Smooth muscle cell (in vitro differentiated cells): ENCODE data around the gene TRIM71. TPM values are rescaled to one million over a fixed set of nuclear protein-coding genes. Genes with fewer than 3 reads are reported as not detected.

Experiments used
- DNase-seq: peaks from one replicate; lab custom pipeline; 2025; ENCODE audit not compliant: unreplicated experiment; lab: John Stamatoyannopoulos, UW
- H2AFZ ChIP-seq: fragments of 200-600 bp; sonication (generic); 2 replicates; pipeline ENCODE4 v1.6.0; 2016; ENCODE audit warnings: antibody characterized with exemption, low read depth, mild to moderate bottlenecking
- H3F3A ChIP-seq: fragments of 200-600 bp; sonication (generic); 2 replicates; pipeline ENCODE4 v1.6.0; 2017; ENCODE audit warnings: antibody characterized with exemption, low read depth
- H3K27ac ChIP-seq: fragments of 200-600 bp; sonication (generic); 2 replicates; pipeline ENCODE4 v1.5.1; 2016; ENCODE audit warnings: low read depth, mild to moderate bottlenecking
- H3K27me3 ChIP-seq: fragments of 200-600 bp; sonication (generic); 2 replicates; pipeline ENCODE4 v1.6.1; 2016; ENCODE audit warnings: low read depth, mild to moderate bottlenecking
- H3K36me3 ChIP-seq: fragments of 200-600 bp; sonication (generic); 2 replicates; pipeline ENCODE4 v1.5.1; 2016; ENCODE audit warnings: low read depth
- H3K4me1 ChIP-seq: fragments of 200-600 bp; sonication (generic); 2 replicates; pipeline ENCODE4 v1.5.1; 2016; ENCODE audit warnings: low read depth
- H3K4me2 ChIP-seq: fragments of 200-600 bp; sonication (generic); 2 replicates; pipeline ENCODE4 v1.6.0; 2016; ENCODE audit warnings: mild to moderate bottlenecking
- H3K4me3 ChIP-seq: fragments of 200-600 bp; sonication (generic); 2 replicates; pipeline ENCODE4 v1.5.1; 2016; ENCODE audit warnings: mild to moderate bottlenecking
- H3K79me2 ChIP-seq: fragments of 200-600 bp; sonication (generic); 2 replicates; pipeline ENCODE4 v1.6.0; 2016; ENCODE audit warnings: low read depth, mild to moderate bottlenecking
- H3K9ac ChIP-seq: fragments of 200-600 bp; sonication (generic); 2 replicates; pipeline ENCODE4 v1.6.0; 2016; ENCODE audit warnings: low read depth
- H3K9me3 ChIP-seq: fragments of 200-600 bp; sonication (generic); replicated peaks from 2 replicates; pipeline ENCODE4 v1.5.1; 2016; ENCODE audit warnings: low read depth
- H4K20me1 ChIP-seq: fragments of 200-600 bp; sonication (generic); 2 replicates; pipeline ENCODE4 v1.6.0; 2016; ENCODE audit warnings: low read depth
- CTCF ChIP-seq: fragments of 200-600 bp; sonication (generic); IDR thresholded peaks from 2 replicates; pipeline ENCODE4 v1.5.1; 2017; ENCODE audit warnings: borderline replicate concordance, mild to moderate bottlenecking, antibody characterized with exemption; ENCODE audit not compliant: insufficient read depth, poor library complexity, severe bottlenecking
- WGBS: methylation state at CpG from one replicate; pipeline ENCODE4 v1.1.7; 2016; ENCODE audit warnings: low lambda C conversion rate; 5-methylcytosine and 5-hydroxymethylcytosine counted together
- polyA plus RNA-seq: library from polyadenylated mRNA; unstranded; fragments of >200 nt; fragmentation: Nextera tagmentation; extraction: Ambion mirVana; gene quantifications from 2 replicates; pipeline ENCODE4 v1.2.1, GENCODE V29; 2016
- total RNA-seq: library from RNA; depleted of rRNA; stranded (reverse); fragments of >200 nt; gene quantifications from 2 replicates; pipeline ENCODE4 v1.2.3, GENCODE V29; 2014

TRIM71 gene
- total and polyA plus RNA-seq, 2 experiments from 2014 or later, result 0.19 to 1.1 TPM

GRCh38 chr3:32813180-32813579 is 4.6 kb upstream of the TRIM71 start:
- Histone ChIP-seq H3K4me1 (peaks cover 24% of the 10 kb centered on the region), H3K79me2 (no peaks in the 10 kb centered on the region), H3K9ac (no peak overlapping the region), H3K27ac (no peak overlapping the region), H3K4me3 (no peak overlapping the region), H3K4me2 (no peak overlapping the region), H3F3A (peaks cover 18% of the 10 kb centered on the region), H2AFZ (no peak overlapping the region), H3K36me3 (no peaks in the 10 kb centered on the region), H4K20me1 (no peaks in the 10 kb centered on the region), H3K27me3 (peaks cover 10% of the 10 kb centered on the region), H3K9me3 (no peaks in the 10 kb centered on the region)
- no peak for DNase-seq
- TF ChIP-seq CTCF, result no peak
- WGBS, result 34% methylated on average over 2 of the region's 2 CpGs

GRCh38 chr3:32814361-32814760 is 3.4 kb upstream of the TRIM71 start:
- Histone ChIP-seq H3F3A (peaks cover 18% of the 10 kb centered on the region), H2AFZ (no peak overlapping the region), H3K4me3 (no peak overlapping the region), H3K27me3 (peaks cover 20% of the 10 kb centered on the region), H3K9ac (no peak overlapping the region), H3K4me2 (no peak overlapping the region), H3K36me3 (no peaks in the 10 kb centered on the region), H4K20me1 (no peaks in the 10 kb centered on the region), H3K27ac (no peak overlapping the region), H3K79me2 (no peaks in the 10 kb centered on the region), H3K4me1 (peaks cover 24% of the 10 kb centered on the region), H3K9me3 (no peaks in the 10 kb centered on the region)
- no peak for DNase-seq
- no peak for TF ChIP-seq CTCF
- 60% methylated on average over 6 of the region's 6 CpGs for WGBS

GRCh38 chr3:32815841-32816438 is 1.9 kb upstream of the TRIM71 start:
- H3K79me2 ChIP-seq, result no peaks in the 10 kb centered on the region

More at GRCh38 chr3:32815841-32816438, 1.9 kb upstream of the TRIM71 start:
- Histone ChIP-seq H3K27me3 (peaks cover 35% of the 10 kb centered on the region), H3K4me1 (peaks cover 24% of the 10 kb centered on the region), H3F3A (peaks cover 18% of the 10 kb centered on the region), H3K9ac (no peak overlapping the region), H3K36me3 (no peaks in the 10 kb centered on the region), H4K20me1 (no peaks in the 10 kb centered on the region), H3K9me3 (no peaks in the 10 kb centered on the region), H3K27ac (no peak overlapping the region), H2AFZ (peak overlapping the region; percentile 94), H3K4me3 (peak overlapping the region; percentile 64), H3K4me2 (peak overlapping the region; percentile 98)
- 11% methylated on average over 19 of the region's 21 CpGs for WGBS
- no peak for DNase-seq
- no peak for TF ChIP-seq CTCF
